GM12878 (cell line): ENCODE measurements around the gene SPNS1. TPM values are rescaled to one million over a fixed set of nuclear protein-coding genes. Genes with fewer than 3 reads are reported as not detected.
"Not testable (repeated sequence)": the region's sequence is repeated elsewhere in the genome, so short reads cannot be mapped to it uniquely, and the experiment has no call there.

Experiments used
- ATAC-seq: fragments of 200-7000 bp; cut with Tn5 transposase; 3 replicates; pipeline ENCODE4 v1.9.1; 2020; ENCODE audit warnings: mild to moderate bottlenecking, moderate library complexity
- BruUV-seq: library from RNA; stranded (reverse); fragments of 400-500 nt; replicated peaks from 2 replicates; lab custom pipeline; 2021; lab: Mats Ljungman, UMichigan
- CTCF ChIA-PET: fragments of 300-600 bp; sonication (Branson Sonifier 250); formaldehyde crosslinking; extraction: SDS; loops from one replicate; lab custom pipeline; 2021; ENCODE audit warnings: inconsistent platforms; lab: Yijun Ruan, JAX
- POLR2A ChIA-PET: fragments of 350-600 bp; formaldehyde crosslinking; extraction: SDS; loops from one replicate; lab custom pipeline; 2021; ENCODE audit warnings: inconsistent platforms; lab: Charles Lee
- RAD21 ChIA-PET: fragments of 300-600 bp; sonication (Branson Sonifier 250); formaldehyde crosslinking; loops from one replicate; lab custom pipeline; 2023; ENCODE audit warnings: antibody characterized with exemption; ENCODE audit not compliant: unreplicated experiment; lab: Charles Lee
- SMC1A ChIA-PET: fragments of 300-600 bp; sonication (Branson Sonifier 250); formaldehyde crosslinking; loops from one replicate; lab custom pipeline; 2023; ENCODE audit not compliant: unreplicated experiment, uncharacterized antibody; lab: Charles Lee
- DNase-seq: peaks from one replicate; pipeline ENCODE4 v3.0.0-alpha.2; 2011; ENCODE audit warnings: low read depth, low spot score
- FAIRE-seq: peaks from 3 replicates; lab custom pipeline; 2011; peaks lifted over from hg19 to GRCh38; lab: Jason Lieb, UNC
- H2AFZ ChIP-seq: 2 replicates; pipeline ENCODE4 v1.6.0; 2011; ENCODE audit warnings: low read depth, low read length, control low read depth; ENCODE audit not compliant: control insufficient read depth
- H3K27ac ChIP-seq: 2 replicates; pipeline ENCODE4 v1.5.1; 2011; ENCODE audit warnings: control low read depth; ENCODE audit not compliant: control insufficient read depth, insufficient read depth
- H3K27me3 ChIP-seq, 2 experiments: replicated peaks in 1 of 2; 2 replicates each; pipeline versions ENCODE4 v1.6.0 to v1.6.1; 2011; ENCODE audit warnings: low read length in 1 of 2; ENCODE audit not compliant: control insufficient read depth in 2 of 2, insufficient read depth in 2 of 2
- H3K36me3 ChIP-seq, 2 experiments: 2 replicates each; pipeline ENCODE4 v1.5.1; 2011; ENCODE audit warnings: low read length in 1 of 2; ENCODE audit not compliant: control insufficient read depth in 2 of 2, insufficient read depth in 2 of 2
- H3K4me1 ChIP-seq: 2 replicates; pipeline ENCODE4 v1.6.1; 2011; ENCODE audit warnings: mild to moderate bottlenecking, low read length, moderate library complexity, mixed read lengths; ENCODE audit not compliant: control insufficient read depth, insufficient read depth
- H3K4me2 ChIP-seq: 2 replicates; pipeline ENCODE4 v1.6.0; 2011; ENCODE audit warnings: control low read depth; ENCODE audit not compliant: control insufficient read depth, insufficient read depth
- H3K4me3 ChIP-seq: fragments of 200-600 bp; sonication (generic); 2 replicates; pipeline ENCODE4 v1.5.1; 2016
- H3K79me2 ChIP-seq: 2 replicates; pipeline ENCODE4 v1.6.0; 2011; ENCODE audit warnings: low read length; ENCODE audit not compliant: control insufficient read depth, insufficient read depth
- H3K9ac ChIP-seq: 2 replicates; pipeline ENCODE4 v1.8.0; 2011; ENCODE audit warnings: low read length, control low read depth, mixed read lengths; ENCODE audit not compliant: control insufficient read depth, insufficient read depth
- H3K9me3 ChIP-seq: replicated peaks from 3 replicates; pipeline ENCODE4 v1.5.1; 2011; ENCODE audit warnings: mild to moderate bottlenecking, low read length; ENCODE audit not compliant: control insufficient read depth, insufficient read depth
- H4K20me1 ChIP-seq: 2 replicates; pipeline ENCODE4 v1.6.0; 2011; ENCODE audit not compliant: control insufficient read depth, insufficient read depth
- MYB ChIP-seq: fragments of 150-350 bp; IDR thresholded peaks from 2 replicates; pipeline ENCODE4 v1.6.1; 2014; ENCODE audit warnings: mild to moderate bottlenecking, low read depth, low read length, borderline replicate concordance
- RELA ChIP-seq: fragments of 450-650 bp; IDR thresholded peaks from 2 replicates; pipeline ENCODE4 v1.8.0; 2014; ENCODE audit warnings: borderline replicate concordance; ENCODE audit not compliant: partially characterized antibody
- WGBS: methylation state at CpG from one replicate; pipeline ENCODE4 v1.1.6; 2016; ENCODE audit warnings: low lambda C conversion rate; ENCODE audit not compliant: insufficient replicate concordance, insufficient coverage; ENCODE audit errors: missing lambda C conversion rate; 5-methylcytosine and 5-hydroxymethylcytosine counted together
- in situ Hi-C: fragments of 300-500 bp; cut with MboI; formaldehyde crosslinking; loops from 9 replicates; pipeline ENCODE4 v1.14.3; 2018; ENCODE audit warnings: mixed read lengths
- intact Hi-C: fragments of 100-400 bp; cut with micrococcal nuclease; formaldehyde crosslinking; loops from one replicate; pipeline ENCODE4 v1.14.2; 2022; ENCODE audit not compliant: unreplicated experiment
- polyA plus RNA-seq, 11 experiments: library from polyadenylated mRNA; depleted of rRNA in 4 of 11; unstranded in 6 of 11; stranded (reverse) in 5 of 11; fragments of >200 nt; fragmentation: Nextera tagmentation in 4 of 11; fragmentation: Illumina TruSeq in 1 of 11; extraction: Ambion mirVana in 4 of 11; extraction: Trizol in 1 of 11; gene quantifications; 1 replicate in 1 of 11; 2 replicates in 10 of 11; pipeline versions ENCODE4 v1.2.1 to v1.2.3, GENCODE V29; 2011 to 2016; ENCODE audit warnings: inconsistent platforms in 2 of 11, missing spikeins in 2 of 11, low read depth in 1 of 11
- total RNA-seq, 4 experiments: library from RNA; depleted of rRNA in 3 of 4; stranded (reverse); fragments of >200 nt in 3 of 4; fragmentation: Illumina TruSeq in 1 of 4; extraction: Trizol in 1 of 4; gene quantifications; 2 replicates each; pipeline versions ENCODE4 v1.2.1 to v1.2.3, GENCODE V29; 2013 to 2021
- TF ChIP-seq, protein P1 (sequence below): fragments of 150-350 bp; IDR thresholded peaks from 2 replicates; pipeline ENCODE4 v1.6.1; 2014; ENCODE audit warnings: mild to moderate bottlenecking, low read depth, low read length

SPNS1 gene
- total and polyA plus RNA-seq, 10 of the 15 experiments (the other 5 are each of a cell fraction or from before 2014, with no cell fraction given), result 0.16 to 37.6 (median 12.0) TPM

- TF ChIP-seq MYB (no peak), RELA (no peak)
- TF ChIP-seq, protein P1, sequence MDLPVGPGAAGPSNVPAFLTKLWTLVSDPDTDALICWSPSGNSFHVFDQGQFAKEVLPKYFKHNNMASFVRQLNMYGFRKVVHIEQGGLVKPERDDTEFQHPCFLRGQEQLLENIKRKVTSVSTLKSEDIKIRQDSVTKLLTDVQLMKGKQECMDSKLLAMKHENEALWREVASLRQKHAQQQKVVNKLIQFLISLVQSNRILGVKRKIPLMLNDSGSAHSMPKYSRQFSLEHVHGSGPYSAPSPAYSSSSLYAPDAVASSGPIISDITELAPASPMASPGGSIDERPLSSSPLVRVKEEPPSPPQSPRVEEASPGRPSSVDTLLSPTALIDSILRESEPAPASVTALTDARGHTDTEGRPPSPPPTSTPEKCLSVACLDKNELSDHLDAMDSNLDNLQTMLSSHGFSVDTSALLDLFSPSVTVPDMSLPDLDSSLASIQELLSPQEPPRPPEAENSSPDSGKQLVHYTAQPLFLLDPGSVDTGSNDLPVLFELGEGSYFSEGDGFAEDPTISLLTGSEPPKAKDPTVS, result no peak
These were observed 25.4 kb downstream of the SPNS1 start (continued) for GRCh38 chr16:29000019-29000418.

- RAD21 ChIA-PET, H3K9me3 ChIP-seq, H3K27me3 ChIP-seq, intact Hi-C loops, H3K36me3 ChIP-seq, H3K27ac ChIP-seq, H4K20me1 ChIP-seq, POLR2A ChIA-PET, FAIRE-seq, H3K9ac ChIP-seq, DNase-seq, SMC1A ChIA-PET, CTCF ChIA-PET, BruUV-seq, H3K4me2 ChIP-seq, H3K4me3 ChIP-seq, H2AFZ ChIP-seq, H3K79me2 ChIP-seq, ATAC-seq, in situ Hi-C loops, H3K4me1 ChIP-seq: not testable (repeated sequence)
- 38% methylated on average over 9 of the region's 9 CpGs for WGBS
These were observed 30.0 kb downstream of the SPNS1 start for GRCh38 chr16:29004496-29005139.
